Effector CD4-positive, alpha-beta T cell (primary cell): ENCODE data around the gene RHBDL2.
"Not testable (repeated sequence)": the region's sequence is repeated elsewhere in the genome, so short reads cannot be mapped to it uniquely, and the experiment has no call there.

Source experiments
- DNase-seq: peaks from one replicate; pipeline ENCODE4 v3.0.0-alpha.2; 2020

The RHBDL2 gene

DNA sequence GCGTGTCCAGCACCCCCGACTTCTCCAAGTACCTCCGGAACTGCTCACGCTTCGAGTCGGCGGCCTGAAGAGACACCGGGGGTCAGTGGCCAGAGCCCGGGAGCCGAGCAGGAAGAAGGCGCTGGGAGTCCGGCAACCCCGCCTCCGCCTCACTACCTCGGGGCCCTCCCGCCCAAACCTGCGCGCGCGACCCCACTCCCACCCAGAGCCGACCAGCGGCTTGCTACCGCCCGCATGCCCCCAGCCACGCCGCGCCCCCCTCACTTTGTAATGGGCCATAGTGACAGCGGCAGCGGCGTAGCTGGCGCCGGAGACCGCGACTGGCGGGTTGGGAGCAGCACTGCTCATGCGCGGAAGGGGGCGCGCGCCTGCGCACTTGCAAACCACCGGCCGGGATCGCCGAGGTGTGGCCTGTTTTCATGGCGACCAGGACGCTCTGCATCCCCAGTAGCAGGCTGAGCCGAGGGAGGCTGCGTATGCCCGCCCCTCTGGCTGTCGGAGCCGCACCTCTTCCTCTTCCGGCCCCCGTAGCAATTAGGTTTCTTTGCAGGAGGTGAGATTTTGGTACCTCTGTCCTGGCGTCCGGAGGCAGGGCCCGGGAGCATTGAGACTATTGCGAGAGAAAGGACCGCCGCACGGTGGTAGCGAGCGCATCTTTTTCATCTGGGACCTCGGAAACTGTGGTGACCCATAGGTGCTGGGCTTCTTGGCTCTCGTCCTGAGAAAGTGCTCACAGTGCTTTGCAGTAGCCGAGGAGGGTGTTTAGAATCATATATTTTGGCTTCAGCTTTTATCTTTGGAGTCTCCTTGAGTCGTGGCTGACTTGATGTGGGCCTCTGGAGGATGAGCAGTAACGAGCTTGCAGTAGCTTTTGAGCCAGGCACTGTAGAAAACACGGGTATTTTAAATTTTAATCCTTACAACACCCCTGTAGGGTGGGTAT lies 68.3 kb downstream of the RHBDL2 start, which contains the start of gene MYCBP:
Gene MYCBP, minus strand, starts transcription at position 322 of the 943 bp plus-strand sequence. Its CDS starts 43 bp downstream, at position 279.
- DNase-seq = peak; percentile 95

DNA sequence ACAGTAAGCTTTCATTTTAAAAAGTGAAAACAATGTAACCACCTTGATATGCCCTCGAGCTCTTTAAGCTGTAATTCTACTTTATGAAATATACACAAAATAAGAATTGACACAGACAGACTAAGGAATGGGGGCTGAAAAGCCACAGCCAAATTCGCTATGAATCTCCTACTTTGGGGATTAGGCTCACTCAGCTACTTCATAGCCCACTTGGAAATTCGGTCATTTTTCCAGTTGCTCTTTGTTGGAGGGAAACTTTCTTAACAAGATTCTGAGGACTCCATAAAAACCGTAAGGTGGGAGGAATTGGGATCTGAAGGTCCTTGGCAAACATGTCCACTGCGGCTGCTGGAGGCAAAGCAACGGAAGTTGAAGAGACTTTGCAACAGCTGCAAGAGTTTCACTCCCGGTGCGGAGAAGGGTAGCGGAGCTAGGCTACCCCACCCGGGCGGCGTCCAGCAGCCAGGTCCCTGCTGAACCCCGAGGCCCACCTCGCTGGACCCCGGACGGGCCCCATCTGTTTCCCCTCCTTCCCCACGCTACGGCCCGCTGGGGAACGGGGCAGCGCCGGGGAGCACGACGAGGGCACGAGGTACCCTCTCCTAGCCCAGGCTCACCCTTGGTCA lies 69.1 kb downstream of the RHBDL2 start:
- peak; percentile 17 for DNase-seq

DNA sequence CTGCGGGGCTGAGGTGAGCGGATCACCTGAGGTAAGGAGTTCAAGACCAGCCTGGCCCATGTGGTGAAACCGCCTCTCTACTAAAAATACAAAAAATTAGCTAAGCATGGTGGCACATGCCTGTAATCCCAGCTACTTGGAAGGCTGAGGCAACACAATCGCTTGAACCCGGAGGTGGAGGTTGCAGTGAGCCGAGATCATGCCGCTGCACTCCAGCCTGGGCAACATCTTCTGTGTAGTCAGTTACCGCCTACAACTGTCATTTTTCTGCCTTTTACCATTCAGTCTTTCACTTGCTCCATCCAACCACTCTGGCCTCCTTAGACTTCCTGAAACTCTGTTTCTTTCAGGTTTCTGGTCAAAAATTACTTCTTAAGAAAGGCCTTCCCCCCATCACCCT lies 70.6 kb downstream of the RHBDL2 start:
- no peak for DNase-seq

DNA sequence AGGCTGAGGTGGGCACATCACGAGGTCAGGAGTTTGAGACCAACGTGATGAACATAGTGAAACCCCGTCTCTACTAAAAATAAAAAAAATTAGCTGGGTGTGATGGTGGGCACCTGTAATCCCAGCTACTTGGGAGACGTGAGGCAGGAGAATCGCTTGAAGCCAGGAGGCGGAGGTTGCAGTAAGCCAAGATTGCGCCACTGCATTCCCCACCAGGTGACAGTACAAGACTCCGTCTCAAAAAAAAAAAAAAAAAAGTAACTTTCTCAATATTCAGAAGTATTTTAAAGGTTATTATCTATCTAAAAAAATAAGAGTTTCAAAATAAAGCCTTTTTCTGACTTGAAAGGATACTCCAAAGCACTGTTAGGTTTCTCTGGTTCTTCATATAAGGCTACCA lies 74.4 kb downstream of the RHBDL2 start:
- no peak for DNase-seq

DNA sequence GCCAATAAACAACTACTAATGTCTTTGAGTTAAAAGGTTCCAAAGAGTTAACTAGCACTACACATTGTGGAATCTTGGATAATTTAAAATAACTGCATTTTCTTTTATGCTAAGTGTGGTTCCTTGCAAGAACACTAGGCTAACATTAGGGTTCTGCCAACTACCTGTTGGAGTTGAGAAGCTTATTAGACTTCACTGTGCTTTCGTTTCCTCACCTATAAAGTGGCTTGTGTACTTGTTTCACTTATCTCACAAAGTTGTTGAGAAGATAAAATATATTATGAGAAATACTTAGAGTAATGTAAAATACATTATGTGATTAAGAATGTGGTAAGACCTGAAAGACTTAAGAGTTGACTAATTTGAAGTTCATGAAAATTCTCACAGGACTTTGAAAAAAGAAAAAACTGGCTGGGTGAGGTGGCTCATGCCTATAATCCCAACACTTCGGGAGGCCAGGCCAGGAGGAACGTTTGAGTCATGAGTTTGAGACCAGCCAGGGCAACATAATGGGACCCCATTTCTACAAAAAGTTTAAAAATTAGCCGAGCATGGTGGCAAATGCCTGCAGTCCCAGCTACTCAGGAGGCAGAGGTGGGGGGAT lies 76.4 kb downstream of the RHBDL2 start:
- DNase-seq = no peak

DNA sequence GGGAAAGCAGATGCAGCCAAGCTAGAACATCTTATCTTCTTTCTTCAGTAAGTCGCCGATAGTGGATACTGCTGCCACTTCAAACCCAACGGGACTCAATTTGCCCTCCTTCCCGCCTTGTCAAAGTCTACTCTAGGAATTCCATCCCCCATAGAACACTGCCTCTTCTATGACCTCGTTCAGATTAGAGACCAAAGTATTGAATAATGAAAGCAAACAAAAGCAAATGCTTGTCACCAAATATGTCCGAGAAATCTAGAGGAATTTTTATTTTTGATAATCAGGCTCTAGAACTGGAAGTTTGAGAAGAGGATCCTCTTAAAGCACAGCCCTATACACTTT lies 81.2 kb downstream of the RHBDL2 start:
- DNase-seq = no peak

DNA sequence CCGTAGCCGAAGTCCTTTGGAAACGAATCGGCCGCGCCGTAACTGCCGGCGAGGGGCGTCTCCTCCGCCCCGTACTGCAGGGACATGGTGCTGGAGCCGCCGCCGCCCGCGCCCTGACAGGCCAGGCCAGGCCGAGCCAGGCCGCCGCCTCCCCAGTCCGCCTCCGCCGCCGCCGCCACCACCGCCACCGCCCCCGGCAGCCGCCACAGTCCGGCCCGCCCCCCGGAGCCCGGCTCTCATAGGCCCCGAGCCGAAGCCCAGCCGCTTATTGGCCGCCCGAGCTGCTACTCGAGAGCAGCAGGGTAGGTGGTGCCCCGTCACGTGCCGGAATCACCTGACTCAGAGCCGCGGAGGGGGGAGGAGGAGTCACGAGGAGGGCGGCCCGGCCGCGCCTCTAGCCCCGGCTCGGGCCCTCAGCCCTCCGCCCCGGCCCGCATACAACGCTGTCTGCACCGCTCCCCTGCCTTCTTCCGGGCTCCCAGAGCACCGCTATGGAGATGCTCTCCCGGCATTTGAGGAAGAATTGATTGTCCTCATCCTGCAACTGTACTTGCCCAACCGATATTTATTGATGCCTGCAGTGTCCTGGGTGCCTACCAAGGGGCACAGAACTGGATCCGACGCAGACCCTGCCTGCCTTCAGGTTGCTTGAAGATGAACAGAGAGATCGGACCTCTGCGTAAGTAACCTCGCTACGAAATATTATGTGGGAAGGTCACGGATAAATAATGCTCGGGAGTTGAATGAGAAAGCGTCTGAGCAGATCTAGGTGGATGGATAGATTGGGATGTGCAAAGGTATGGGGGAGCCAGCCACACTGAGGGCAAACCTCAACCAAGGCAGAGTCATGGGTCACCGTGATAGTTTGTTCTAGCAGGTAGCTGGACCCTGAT lies 81.8 kb downstream of the RHBDL2 start, which contains the start of gene RRAGC:
Gene RRAGC, minus strand, starts transcription at position 212 of the 893 bp plus-strand sequence. Its CDS starts 126 bp downstream, at position 86.
- DNase-seq = peak; percentile 99

DNA sequence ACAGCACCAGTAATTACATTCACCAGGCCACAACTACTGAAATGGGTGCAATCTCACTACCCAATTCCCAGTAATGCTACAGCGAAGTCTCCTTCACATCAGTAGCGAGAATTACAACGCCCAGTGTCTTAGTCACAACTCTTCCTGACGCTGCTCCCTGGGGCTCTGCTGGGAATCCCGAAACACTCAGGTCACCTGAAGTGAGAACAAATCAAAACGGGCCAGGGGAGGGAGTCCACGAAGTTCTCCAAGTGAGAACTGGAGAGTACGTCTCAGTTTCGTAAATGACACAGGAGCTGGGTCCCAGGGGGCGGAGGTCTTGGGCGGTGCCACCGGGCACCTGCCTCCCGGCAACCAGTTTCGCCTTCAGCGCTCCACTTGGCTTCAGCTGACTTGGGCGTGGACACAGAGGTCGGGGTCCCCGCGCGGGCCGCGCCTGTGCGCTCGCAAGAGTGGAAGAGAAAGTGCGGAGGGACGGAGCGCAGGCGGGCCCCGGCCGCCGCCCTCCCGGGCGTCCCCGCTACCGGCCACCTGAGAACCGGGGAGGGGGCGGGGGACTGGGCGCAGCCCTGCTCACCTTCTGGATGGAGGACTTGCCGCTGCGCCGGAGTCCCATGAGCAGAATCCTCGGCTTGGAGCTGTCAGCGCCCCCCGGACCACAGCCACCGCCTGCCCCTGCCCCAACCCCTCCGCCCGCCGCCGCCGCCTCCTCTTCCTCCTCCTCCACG lies 82.6 kb downstream of the RHBDL2 start:
- DNase-seq = peak; percentile 29

DNA sequence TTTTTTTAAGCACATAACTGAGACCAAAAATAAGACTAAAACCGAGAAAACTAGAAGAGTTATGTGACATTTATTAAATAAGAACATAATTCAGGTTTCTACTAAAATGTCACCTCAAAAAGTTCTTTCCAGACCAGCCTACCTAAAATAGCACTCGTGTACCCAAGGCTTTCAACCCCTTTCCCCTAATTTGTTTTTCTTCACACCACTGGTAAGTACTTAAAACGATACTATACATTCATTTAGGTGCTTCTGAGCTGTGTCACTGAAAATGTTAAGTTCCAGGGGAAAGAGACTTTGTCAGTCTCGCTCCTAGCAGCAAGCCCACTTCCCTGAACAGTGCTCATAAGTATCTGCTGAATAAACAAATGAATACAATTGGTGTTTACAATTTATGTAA lies 88.8 kb downstream of the RHBDL2 start:
- DNase-seq = no peak

DNA sequence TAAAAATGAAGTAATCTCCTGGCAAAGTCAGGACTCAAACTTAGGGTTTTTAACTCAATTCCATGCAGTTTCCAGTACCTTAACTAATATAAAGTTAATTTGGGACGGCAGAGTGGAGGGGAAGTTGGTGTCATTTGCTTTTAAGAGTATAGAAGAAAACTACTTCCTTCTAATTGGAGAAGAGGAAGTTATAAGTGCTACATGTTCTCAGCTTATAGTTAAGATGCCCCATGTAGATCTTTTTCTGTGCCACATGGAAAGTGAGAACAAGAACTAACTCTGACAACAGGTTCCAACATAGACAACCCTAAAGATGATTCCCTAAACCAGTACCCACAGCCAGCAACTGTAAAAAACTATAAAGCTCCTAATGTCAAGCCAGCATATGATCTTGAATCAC lies 93.6 kb downstream of the RHBDL2 start:
- DNase-seq = no peak

DNA sequence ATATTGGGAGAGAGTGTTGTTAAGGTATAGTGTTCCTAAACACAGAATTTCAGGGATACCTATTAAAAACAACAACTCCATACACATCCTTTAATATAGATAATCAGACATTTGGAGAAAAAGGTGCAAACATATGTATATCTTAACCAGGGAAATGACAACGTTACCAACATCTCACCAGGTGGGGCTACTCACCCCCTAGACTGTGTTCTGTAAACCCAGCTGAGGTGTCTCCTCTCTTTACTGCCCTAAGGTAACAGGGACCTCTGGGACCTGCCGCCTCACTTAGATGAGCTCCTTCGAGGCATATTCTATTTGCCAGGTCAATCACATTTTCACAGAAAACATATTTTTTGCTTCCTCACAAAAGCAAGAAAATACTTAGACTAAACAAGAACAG lies 95.4 kb downstream of the RHBDL2 start:
- DNase-seq = no peak

DNA sequence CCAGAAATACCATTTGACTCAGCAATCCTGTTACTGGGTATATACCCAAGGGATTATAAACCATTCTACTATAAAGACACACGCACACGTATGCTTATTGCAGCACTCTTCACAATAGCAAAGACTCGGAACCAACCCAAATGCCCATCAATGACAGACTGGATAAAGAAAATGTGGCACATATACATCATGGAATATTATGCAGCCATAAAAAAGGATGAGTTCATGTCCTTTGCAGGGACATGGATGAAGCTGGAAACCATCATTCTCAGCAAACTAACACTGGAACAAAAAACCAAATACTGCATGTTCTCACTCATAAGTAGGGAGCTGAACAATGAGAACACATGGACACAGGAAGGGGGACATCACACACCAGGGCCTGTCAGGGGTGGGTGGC lies 96.5 kb downstream of the RHBDL2 start:
- DNase-seq = not testable (repeated sequence)

DNA sequence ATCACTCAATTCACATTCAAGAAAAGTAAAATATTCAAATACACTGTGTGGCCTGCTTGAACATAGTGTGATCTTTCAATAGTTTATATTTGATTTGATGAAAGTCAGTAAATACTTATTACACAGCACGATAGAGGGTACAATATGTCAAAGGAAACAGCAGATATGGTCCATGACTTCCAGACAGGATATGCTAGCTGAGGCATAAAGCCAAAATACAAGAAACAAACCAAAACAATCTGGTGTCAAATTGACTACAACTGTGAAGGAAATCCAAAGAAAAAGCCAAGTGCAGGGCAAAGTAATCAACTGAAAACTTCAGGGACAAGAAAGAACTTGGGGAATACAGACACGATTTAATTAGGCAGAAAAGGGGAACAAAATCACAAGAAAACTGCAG lies 101.3 kb downstream of the RHBDL2 start:
- DNase-seq = no peak

DNA sequence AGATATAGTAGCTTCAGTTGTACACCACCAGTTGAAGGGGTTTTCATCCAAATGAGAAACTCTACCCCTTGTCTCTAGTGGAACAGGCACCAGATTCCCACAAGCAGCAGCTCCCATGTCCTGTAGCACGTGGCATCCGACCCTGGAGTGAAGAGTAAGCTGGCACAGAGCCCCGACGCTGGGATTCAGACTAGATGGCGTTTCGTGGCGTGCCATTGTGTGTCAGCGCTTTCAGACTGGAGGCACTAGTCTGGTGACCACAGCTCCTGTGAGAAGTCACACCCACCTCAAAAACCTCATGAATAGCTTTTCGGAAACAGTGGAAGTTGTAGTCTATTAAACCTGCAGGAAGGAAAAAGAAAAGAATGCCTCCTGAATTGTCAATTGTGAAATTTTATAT lies 102.3 kb downstream of the RHBDL2 start:
- DNase-seq = no peak

DNA sequence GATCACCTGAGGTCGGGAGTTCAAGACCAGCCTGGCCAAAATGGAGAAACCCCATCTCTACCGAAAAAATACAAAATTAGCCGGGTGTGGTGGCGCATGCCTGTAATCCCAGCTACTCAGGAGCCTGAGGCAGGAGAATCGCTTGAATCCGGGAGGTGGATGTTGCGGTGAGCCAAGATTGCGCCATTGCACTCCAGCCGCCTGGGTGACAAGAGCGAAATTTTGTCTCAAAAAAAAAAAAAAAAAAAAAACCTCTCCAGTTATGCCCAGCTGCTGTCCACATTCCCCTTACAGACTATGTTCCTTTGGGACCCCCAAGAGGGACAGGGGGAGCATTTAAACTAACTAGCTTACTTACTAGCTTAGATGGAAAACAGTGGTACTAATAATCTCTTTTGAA lies 105.3 kb downstream of the RHBDL2 start:
- not testable (repeated sequence) for DNase-seq
